ENCODE results near the gene ZNF217. TPM values are rescaled to one million over a fixed set of nuclear protein-coding genes. Genes with fewer than 3 reads are reported as not detected.
A peak's percentile ranks its signal among the peaks of the same experiment; 100 is the strongest.
"Not testable (repeated sequence)": the region's sequence is repeated elsewhere in the genome, so short reads cannot be mapped to it uniquely, and the experiment has no call there.

The ZNF217 gene
- polyA plus RNA-seq, 6 donors from 2014 or later, result 8.8 to 31.0 (median 24.7) TPM

GRCh38 chr20:53599044-53599362 is 5.4 kb upstream of the ZNF217 start:
- DNase-seq (no peak), ATAC-seq (ENCODE audit: low read depth in 2 of 2) (no peak)
- H3K4me3 Mint-ChIP-seq, result peak overlapping the region in 3 of 8 donors; percentile 1 to 70 (median 32)

GRCh38 chr20:53598140-53599043 is 4.8 kb upstream of the ZNF217 start:
- Mint-ChIP-seq H3K36me3 (no peaks in the 10 kb centered on the region), H3K4me1 (peaks cover 18 to 51% (median 38%) of the 10 kb centered on the region in 3 donors), H3K27me3 (no peaks in the 10 kb centered on the region), H3K4me3 (peak overlapping the region in 3 of 8 donors; percentile 30 to 70 (median 68)), H3K27ac (peak overlapping the region; percentile 28 to 89 (median 78)), H3K9me3 (no peaks in the 10 kb centered on the region)
- DNase-seq (no peak), ATAC-seq (ENCODE audit: low read depth in 2 of 2) (no peak)

More at GRCh38 chr20:53599044-53599362, 5.4 kb upstream of the ZNF217 start:
- no peaks in the 10 kb centered on the region for H3K9me3 Mint-ChIP-seq
- peaks cover 23 to 51% (median 38%) of the 10 kb centered on the region in 3 donors for H3K4me1 Mint-ChIP-seq
- H3K36me3 Mint-ChIP-seq, result no peaks in the 10 kb centered on the region
- H3K27me3 Mint-ChIP-seq, result no peaks in the 10 kb centered on the region
- peak overlapping the region in 5 of 6 donors; percentile 2 to 89 (median 46) for H3K27ac Mint-ChIP-seq

GRCh38 chr20:53597521-53598120 is 4.0 kb upstream of the ZNF217 start:
- Mint-ChIP-seq H3K4me3 (peak overlapping the region in 1 of 8 donors; percentile 95), H3K9me3 (no peaks in the 10 kb centered on the region), H3K4me1 (peaks cover 18 to 51% (median 38%) of the 10 kb centered on the region in 3 donors), H3K36me3 (no peaks in the 10 kb centered on the region), H3K27ac (peak overlapping the region in 2 of 6 donors; percentile 7 to 46), H3K27me3 (no peaks in the 10 kb centered on the region)
- ATAC-seq (ENCODE audit: low read depth in 2 of 2), result no peak
- DNase-seq, result no peak

GRCh38 chr20:53597030-53597482 is 3.4 kb upstream of the ZNF217 start:
- ATAC-seq (ENCODE audit: low read depth in 2 of 2), result no peak
- peaks cover 18 to 52% (median 38%) of the 10 kb centered on the region in 3 donors for H3K4me1 Mint-ChIP-seq

GRCh38 chr20:53596189-53597001 is 2.8 kb upstream of the ZNF217 start:
- Mint-ChIP-seq H3K4me1 (peaks cover 18 to 59% (median 42%) of the 10 kb centered on the region in 3 donors), H3K4me3 (peak overlapping the region; percentile 2 to 95 (median 48)), H3K27ac (peak overlapping the region in 3 of 6 donors; percentile 20 to 69 (median 62))
- not testable (repeated sequence) for H3K36me3 Mint-ChIP-seq; H3K27me3 Mint-ChIP-seq; H3K9me3 Mint-ChIP-seq; ATAC-seq (ENCODE audit: low read depth in 2 of 2); DNase-seq

More at GRCh38 chr20:53597030-53597482, 3.4 kb upstream of the ZNF217 start:
- no peaks in the 10 kb centered on the region for H3K9me3 Mint-ChIP-seq
- peak overlapping the region in 3 of 8 donors; percentile 19 to 95 (median 60) for H3K4me3 Mint-ChIP-seq
- no peak for DNase-seq
- peak overlapping the region in 1 of 6 donors; percentile 62 for H3K27ac Mint-ChIP-seq
- no peaks in the 10 kb centered on the region for H3K36me3 Mint-ChIP-seq
- H3K27me3 Mint-ChIP-seq, result no peaks in the 10 kb centered on the region

- Mint-ChIP-seq H3K4me3 (peak overlapping the region in 6 of 8 donors; percentile 5 to 95 (median 26)), H3K27ac (peak overlapping the region in 3 of 6 donors; percentile 24 to 62 (median 47)), H3K4me1 (peaks cover 22 to 59% (median 42%) of the 10 kb centered on the region in 3 donors)
- not testable (repeated sequence) for DNase-seq; H3K36me3 Mint-ChIP-seq; ATAC-seq (ENCODE audit: low read depth in 2 of 2); H3K27me3 Mint-ChIP-seq; H3K9me3 Mint-ChIP-seq
Measured at GRCh38 chr20:53595742-53596141, 2.1 kb upstream of the ZNF217 start.

GRCh38 chr20:53595018-53595378 is 1.4 kb upstream of the ZNF217 start:
- no peaks in the 10 kb centered on the region for H3K27me3 Mint-ChIP-seq
- peaks cover 22 to 59% (median 49%) of the 10 kb centered on the region in 3 donors for H3K4me1 Mint-ChIP-seq
- no peaks in the 10 kb centered on the region for H3K36me3 Mint-ChIP-seq
- DNase-seq (no peak), ATAC-seq (ENCODE audit: low read depth in 2 of 2) (no peak)
- no peaks in the 10 kb centered on the region for H3K9me3 Mint-ChIP-seq
- H3K4me3 Mint-ChIP-seq, result peak overlapping the region; percentile 82 to 95 (median 90)
- peak overlapping the region; percentile 37 to 96 (median 90) for H3K27ac Mint-ChIP-seq

- Mint-ChIP-seq H3K27me3 (no peaks in the 10 kb centered on the region), H3K27ac (peak overlapping the region in 5 of 6 donors; percentile 88 to 97 (median 91)), H3K9me3 (no peaks in the 10 kb centered on the region), H3K4me3 (peak overlapping the region; percentile 82 to 97 (median 90)), H3K4me1 (peaks cover 22 to 60% (median 54%) of the 10 kb centered on the region in 3 donors), H3K36me3 (no peaks in the 10 kb centered on the region)
- DNase-seq (peak; percentile 95), ATAC-seq (ENCODE audit: low read depth in 2 of 2) (peak; percentile 67 to 71)
Measured at GRCh38 chr20:53594068-53595017, 704 bp upstream of the ZNF217 start.

- Mint-ChIP-seq H3K36me3 (no peaks in the 10 kb centered on the region), H3K4me3 (peak overlapping the region; percentile 82 to 98 (median 94)), H3K27ac (peak overlapping the region; percentile 85 to 97 (median 95)), H3K27me3 (no peaks in the 10 kb centered on the region), H3K4me1 (peaks cover 19 to 57% (median 51%) of the 10 kb centered on the region in 3 donors), H3K9me3 (no peaks in the 10 kb centered on the region)
- ATAC-seq (ENCODE audit: low read depth in 2 of 2) (no peak), DNase-seq (no peak)
Measured at GRCh38 chr20:53592992-53593465, 610 bp downstream of the ZNF217 start.

GRCh38 chr20:53592454-53592991 is 1.1 kb downstream of the ZNF217 start:
- Mint-ChIP-seq H3K4me3 (peak overlapping the region; percentile 82 to 98 (median 94)), H3K27ac (peak overlapping the region; percentile 54 to 97 (median 95)), H3K4me1 (peaks cover 19 to 54% (median 47%) of the 10 kb centered on the region in 3 donors)
- peak; percentile 54 for DNase-seq
- H3K36me3 Mint-ChIP-seq, H3K27me3 Mint-ChIP-seq, H3K9me3 Mint-ChIP-seq: not testable (repeated sequence)
- peak; percentile 12 to 15 for ATAC-seq (ENCODE audit: low read depth in 2 of 2)

GRCh38 chr20:53591941-53592441 is 1.6 kb downstream of the ZNF217 start:
- H3K4me1 Mint-ChIP-seq, result peaks cover 19 to 52% (median 49%) of the 10 kb centered on the region in 3 donors
- not testable (repeated sequence) for H3K27me3 Mint-ChIP-seq; H3K9me3 Mint-ChIP-seq; H3K36me3 Mint-ChIP-seq; DNase-seq; ATAC-seq (ENCODE audit: low read depth in 2 of 2)
- peak overlapping the region; percentile 54 to 98 (median 96) for H3K27ac Mint-ChIP-seq
- peak overlapping the region; percentile 82 to 98 (median 94) for H3K4me3 Mint-ChIP-seq

Data from naive B cell (primary cell).